ENCODE data around the gene NCOA6.

- no peak for TF ChIP-seq CTCF (IDR thresholded peaks at IDR 0.05; ENCODE audit: insufficient read depth, low read length)
- no peak for TF ChIP-seq POLR2AphosphoS5 (IDR thresholded peaks at IDR 0.05; ENCODE audit: low read depth)
- no peak for TF ChIP-seq REST (IDR thresholded peaks at IDR 0.05; ENCODE audit: insufficient replicate concordance, low read depth)
These were observed 16.7 kb upstream of the NCOA6 start for GRCh38 chr20:34842143-34842542.

All from HL-60 (cell line).